ENCODE results near the gene HSPBP1. TPM values are rescaled to one million over a fixed set of nuclear protein-coding genes. Genes with fewer than 3 reads are reported as not detected.
A peak's percentile ranks its signal among the peaks of the same experiment; 100 is the strongest.

Gene HSPBP1
- total RNA-seq, 1 experiment from 2014 or later: 63.0 TPM

DNA sequence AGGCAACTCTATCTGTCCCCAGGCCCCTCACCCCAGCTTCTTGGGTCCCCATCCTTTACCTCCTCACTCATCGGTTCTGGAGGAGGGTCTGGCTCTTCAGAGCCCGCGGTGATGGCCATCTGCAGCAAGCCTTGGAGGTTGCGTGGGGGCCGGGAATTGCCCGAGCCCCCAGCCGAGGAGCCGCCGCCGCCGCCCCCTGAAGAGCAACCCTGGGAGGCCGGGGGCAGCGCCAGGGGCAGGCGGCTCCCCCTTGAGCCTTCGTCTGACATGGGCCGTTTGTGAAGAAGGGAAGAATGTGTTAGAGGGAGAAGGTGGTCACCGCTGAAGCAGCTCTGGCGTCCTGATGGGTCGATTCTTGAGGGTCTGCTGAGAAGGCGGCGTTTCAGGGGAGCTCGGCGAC lies 570 bp downstream of the HSPBP1 start:
- BruUV-seq (replicated peaks): TSS peak; percentile 64
- Histone ChIP-seq H4K20me1 (ENCODE audit: insufficient read depth) (no peaks in the 10 kb centered on the region), H3K79me2 (ENCODE audit: insufficient read depth, low read length) (peaks cover 17% of the 10 kb centered on the region), H3K9ac (ENCODE audit: low read length) (peak overlapping the region; percentile 89), H3K27ac (ENCODE audit: low read depth, low read length) (peak overlapping the region; percentile 68), H3K27me3 (ENCODE audit: insufficient read depth, low read length) (no peaks in the 10 kb centered on the region), H3K4me3 (replicated peaks in 1 of 2; ENCODE audit: low read depth in 1 of 2, low read length in 2 of 2) (peak overlapping the region; percentile 97 to 99), H3K9me2 (ENCODE audit: insufficient read depth) (no peaks in the 10 kb centered on the region), H3K4me2 (ENCODE audit: low read length) (peak overlapping the region; percentile 100), H3K9me3 (ENCODE audit: control insufficient read depth in 1 of 2, insufficient read depth in 1 of 2, low read depth in 1 of 2, low read length in 2 of 2) (no peaks in the 10 kb centered on the region), H2AFZ (ENCODE audit: low read depth, low read length, poor library complexity, severe bottlenecking) (no peak overlapping the region), H3K36me3 (ENCODE audit: control insufficient read depth in 1 of 2, insufficient read depth in 2 of 2, low read length in 2 of 2) (peaks cover 5 to 12% of the 10 kb centered on the region in 2 experiments; a peak in 3 of 4 replicates), H3K4me1 (ENCODE audit: control insufficient read depth in 1 of 2, insufficient read depth in 2 of 2, low read length in 2 of 2) (peaks cover 19 to 29% of the 10 kb centered on the region in 2 experiments)
- ChIA-PET RAD21 (ENCODE audit: low non-redundant PET in 1 of 2, low total read pairs in 2 of 2, uncharacterized antibody in 2 of 2, unreplicated experiment in 2 of 2) (no interaction called here), CTCF (no interaction called here), POLR2A (interaction anchor here (0.8 to 3.3 kb wide), 3 partner anchors 20 to 130 kb away, joined by 4 to 26 read pairs (median 5); partner anchors contain the start of genes KMT5C and PPP6R1)
- no peak for DNase-seq (ENCODE audit: low read depth, low spot score)
- intact Hi-C loops (cut with micrococcal nuclease): no loop called here
- TF ChIP-seq TCF7L2 (IDR thresholded peaks at IDR 0.05; ENCODE audit: borderline replicate concordance, extremely low read depth, insufficient read depth, insufficient read length) (no peak), CEBPB (IDR thresholded peaks at IDR 0.05; ENCODE audit: low read depth) (no peak), SIN3A (IDR thresholded peaks at IDR 0.05; ENCODE audit: low read depth) (no peak), ZFX (IDR thresholded peaks at IDR 0.05) (no peak), FOSL1 (IDR thresholded peaks at IDR 0.05; ENCODE audit: low read depth) (no peak), YY1 (IDR thresholded peaks at IDR 0.05; ENCODE audit: extremely low read depth, insufficient replicate concordance, low read depth, low read length) (no peak)
- TF ChIP-seq, protein P1, sequence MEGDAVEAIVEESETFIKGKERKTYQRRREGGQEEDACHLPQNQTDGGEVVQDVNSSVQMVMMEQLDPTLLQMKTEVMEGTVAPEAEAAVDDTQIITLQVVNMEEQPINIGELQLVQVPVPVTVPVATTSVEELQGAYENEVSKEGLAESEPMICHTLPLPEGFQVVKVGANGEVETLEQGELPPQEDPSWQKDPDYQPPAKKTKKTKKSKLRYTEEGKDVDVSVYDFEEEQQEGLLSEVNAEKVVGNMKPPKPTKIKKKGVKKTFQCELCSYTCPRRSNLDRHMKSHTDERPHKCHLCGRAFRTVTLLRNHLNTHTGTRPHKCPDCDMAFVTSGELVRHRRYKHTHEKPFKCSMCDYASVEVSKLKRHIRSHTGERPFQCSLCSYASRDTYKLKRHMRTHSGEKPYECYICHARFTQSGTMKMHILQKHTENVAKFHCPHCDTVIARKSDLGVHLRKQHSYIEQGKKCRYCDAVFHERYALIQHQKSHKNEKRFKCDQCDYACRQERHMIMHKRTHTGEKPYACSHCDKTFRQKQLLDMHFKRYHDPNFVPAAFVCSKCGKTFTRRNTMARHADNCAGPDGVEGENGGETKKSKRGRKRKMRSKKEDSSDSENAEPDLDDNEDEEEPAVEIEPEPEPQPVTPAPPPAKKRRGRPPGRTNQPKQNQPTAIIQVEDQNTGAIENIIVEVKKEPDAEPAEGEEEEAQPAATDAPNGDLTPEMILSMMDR (IDR thresholded peaks at IDR 0.05 in 2 of 3, conservative IDR thresholded peaks at IDR 0.05 in 1 of 3; ENCODE audit: borderline replicate concordance in 1 of 3, insufficient read depth in 1 of 3, low read depth in 2 of 3, low read length in 2 of 3): no peak
- TF ChIP-seq, protein P2, sequence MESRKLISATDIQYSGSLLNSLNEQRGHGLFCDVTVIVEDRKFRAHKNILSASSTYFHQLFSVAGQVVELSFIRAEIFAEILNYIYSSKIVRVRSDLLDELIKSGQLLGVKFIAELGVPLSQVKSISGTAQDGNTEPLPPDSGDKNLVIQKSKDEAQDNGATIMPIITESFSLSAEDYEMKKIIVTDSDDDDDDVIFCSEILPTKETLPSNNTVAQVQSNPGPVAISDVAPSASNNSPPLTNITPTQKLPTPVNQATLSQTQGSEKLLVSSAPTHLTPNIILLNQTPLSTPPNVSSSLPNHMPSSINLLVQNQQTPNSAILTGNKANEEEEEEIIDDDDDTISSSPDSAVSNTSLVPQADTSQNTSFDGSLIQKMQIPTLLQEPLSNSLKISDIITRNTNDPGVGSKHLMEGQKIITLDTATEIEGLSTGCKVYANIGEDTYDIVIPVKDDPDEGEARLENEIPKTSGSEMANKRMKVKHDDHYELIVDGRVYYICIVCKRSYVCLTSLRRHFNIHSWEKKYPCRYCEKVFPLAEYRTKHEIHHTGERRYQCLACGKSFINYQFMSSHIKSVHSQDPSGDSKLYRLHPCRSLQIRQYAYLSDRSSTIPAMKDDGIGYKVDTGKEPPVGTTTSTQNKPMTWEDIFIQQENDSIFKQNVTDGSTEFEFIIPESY (IDR thresholded peaks at IDR 0.05; ENCODE audit: extremely low read depth, insufficient replicate concordance, low read length): no peak
- no peak for ATAC-seq
